ENCODE results near the gene RAB1A. TPM values are rescaled to one million over a fixed set of nuclear protein-coding genes. Genes with fewer than 3 reads are reported as not detected.

The RAB1A gene
- total RNA-seq, 1 donor from 2014 or later, result 78.1 TPM

Small RNAs within 50 kb of the gene (small RNA-seq; reads per million reads assigned to genes)
- gene RF00090 (ENCODE audit: low replicate concordance), result not detected

Other genes with a start within 250 kb of the RAB1A start
- gene SLC1A4, start 140.7 kb downstream of the RAB1A start, total RNA-seq, result 9.9 TPM
- 20.3 TPM for gene CEP68, start 73.7 kb downstream of the RAB1A start, total RNA-seq
- 126 TPM for gene ACTR2, start 97.7 kb upstream of the RAB1A start, total RNA-seq

Measured in skin of body (tissue), 2 donors.